GM06990 (cell line): ENCODE results near the gene NEUROD4.

ENCODE experiments used
- DNase-seq: peaks from one replicate; pipeline ENCODE4 v3.0.0-alpha.2; 2011; ENCODE audit not compliant: insufficient read length; ENCODE audit errors: extremely low read depth
- H3K27me3 ChIP-seq: replicated peaks from 2 replicates; pipeline ENCODE4 v1.6.0; 2011; ENCODE audit warnings: low read length; ENCODE audit not compliant: control insufficient read depth, insufficient read depth
- H3K36me3 ChIP-seq: 2 replicates; pipeline ENCODE4 v1.5.1; 2011; ENCODE audit warnings: low read length; ENCODE audit not compliant: control insufficient read depth, insufficient read depth
- H3K4me3 ChIP-seq: replicated peaks from 2 replicates; pipeline ENCODE4 v1.5.1; 2011; ENCODE audit warnings: low read depth, mild to moderate bottlenecking, control low read depth, low read length
- CTCF ChIP-seq: IDR thresholded peaks from 2 replicates; pipeline ENCODE4 v1.5.1; 2011; ENCODE audit warnings: low read length, control low read depth, mild to moderate bottlenecking, inconsistent platforms; ENCODE audit not compliant: insufficient read depth, poor library complexity, severe bottlenecking

Gene NEUROD4

DNA sequence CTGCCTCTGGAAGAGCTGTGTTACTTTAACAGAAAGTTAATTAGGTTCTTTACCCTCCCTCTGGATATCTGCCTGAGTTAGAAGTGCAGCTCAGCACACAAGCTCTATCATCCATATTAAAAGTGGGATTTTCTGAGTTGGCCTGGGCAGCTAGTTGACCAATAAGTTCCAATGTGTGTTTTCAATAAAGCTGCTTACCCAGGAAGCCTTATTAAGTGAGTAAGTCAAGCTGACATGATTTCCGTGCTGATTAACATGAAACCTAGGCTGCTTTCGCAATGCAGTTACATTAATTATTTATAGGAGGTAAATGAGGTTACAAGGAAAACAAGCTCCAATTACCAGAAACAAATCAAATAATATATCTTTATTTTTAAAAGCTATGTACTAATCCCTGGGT is 4.8 kb downstream of the NEUROD4 start:
- H3K4me3 ChIP-seq = no peak overlapping the region
- no peak for TF ChIP-seq CTCF
- DNase-seq = no peak

DNA sequence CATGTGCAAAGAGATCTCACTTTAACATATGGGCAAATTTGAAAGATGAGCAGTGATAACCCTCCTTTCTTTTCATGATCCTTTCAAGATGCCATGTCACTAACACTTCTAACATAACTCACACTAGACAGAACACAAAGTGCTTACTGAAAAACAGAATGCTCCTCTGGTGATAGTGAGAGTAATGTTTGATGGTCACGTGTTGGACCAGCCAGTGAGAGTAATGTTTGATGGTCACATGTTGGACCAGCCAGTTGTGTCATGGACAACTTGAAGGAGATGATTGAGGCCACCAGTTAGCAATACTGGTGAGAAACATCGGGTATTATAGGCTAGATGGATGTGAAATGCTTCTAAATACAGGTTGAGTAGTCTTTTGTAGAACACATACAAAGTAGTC is 5.7 kb downstream of the NEUROD4 start:
- H3K4me3 ChIP-seq = no peak overlapping the region
- 0 out of 2 replicates have a peak, but pooled peaks cover 2% of the 10 kb centered on the region for H3K27me3 ChIP-seq
- TF ChIP-seq CTCF = no peak
- no peak for DNase-seq
- H3K36me3 ChIP-seq = no peaks in the 10 kb centered on the region

More for the DNA sequence above, 4.8 kb downstream of the NEUROD4 start:
- Histone ChIP-seq H3K36me3 (no peaks in the 10 kb centered on the region), H3K27me3 (peaks cover 2% of the 10 kb centered on the region; the same call in 1 of the 2 replicates)

- Histone ChIP-seq H3K4me3 (no peak overlapping the region), H3K27me3 (no peaks in the 10 kb centered on the region; the same call in 1 of the 2 replicates), H3K36me3 (no peaks in the 10 kb centered on the region)
- TF ChIP-seq CTCF = no peak
- no peak for DNase-seq
Observed at GRCh38 chr12:55034218-55034617, 14.4 kb downstream of the NEUROD4 start.

GRCh38 chr12:55036326-55037115 is 16.7 kb downstream of the NEUROD4 start:
- Histone ChIP-seq H3K27me3 (no peaks in the 10 kb centered on the region; the same call in 1 of the 2 replicates), H3K36me3 (no peaks in the 10 kb centered on the region), H3K4me3 (no peak overlapping the region)
- no peak for DNase-seq
- TF ChIP-seq CTCF = no peak

GRCh38 chr12:55037351-55037987 is 17.7 kb downstream of the NEUROD4 start:
- Histone ChIP-seq H3K27me3 (no peaks in the 10 kb centered on the region; the same call in 1 of the 2 replicates), H3K4me3 (no peak overlapping the region), H3K36me3 (no peaks in the 10 kb centered on the region)
- no peak for TF ChIP-seq CTCF
- DNase-seq = no peak
